K562 (cell line): ENCODE measurements around the gene FAM200A.
"Not testable (repeated sequence)": the region's sequence is repeated elsewhere in the genome, so short reads cannot be mapped to it uniquely, and the experiment has no call there.

Source experiments
- CTCF ChIP-seq, 3 experiments: IDR thresholded peaks in 2 of 3; conservative IDR thresholded peaks in 1 of 3; 2 replicates each; pipeline ENCODE4 v1.5.1; 2011 to 2012; ENCODE audit warnings: low read length in 3 of 3, mild to moderate bottlenecking in 3 of 3, control low read depth in 2 of 3, improper control_type of control experiment in 1 of 3, inconsistent platforms in 1 of 3, low read depth in 1 of 3, mixed read lengths in 1 of 3, moderate library complexity in 1 of 3; ENCODE audit not compliant: insufficient read depth in 2 of 3
- SMC3 ChIP-seq: conservative IDR thresholded peaks from 2 replicates; pipeline ENCODE4 v1.6.1; 2011; ENCODE audit warnings: low read depth, low read length, improper control_type of control experiment; ENCODE audit not compliant: insufficient read depth
- TAL1 ChIP-seq: fragments of 450-650 bp; IDR thresholded peaks from 2 replicates; pipeline ENCODE4 v1.6.1; 2016; ENCODE audit warnings: mild to moderate bottlenecking
- ZMIZ1 ChIP-seq, 2 experiments: fragments of 150-350 bp in 1 of 2; IDR thresholded peaks; 2 replicates each; pipeline ENCODE4 v1.6.1; 2012 to 2016; ENCODE audit warnings: low read depth in 2 of 2, low read length in 2 of 2, mild to moderate bottlenecking in 1 of 2, moderate library complexity in 1 of 2
- ZNF24 ChIP-seq: fragments of 450-650 bp; IDR thresholded peaks from 2 replicates; pipeline ENCODE4 v1.6.1; 2016

GRCh38 chr7:99545308-99545707 lies 6.6 kb downstream of the FAM200A start:
- TF ChIP-seq CTCF (IDR thresholded peaks at IDR 0.05 in 2 of 3, conservative IDR thresholded peaks at IDR 0.05 in 1 of 3; ENCODE audit: insufficient read depth in 2 of 3, low read depth in 1 of 3, low read length in 3 of 3); TAL1; ZMIZ1 (IDR thresholded peaks at IDR 0.05; ENCODE audit: low read depth in 2 of 2, low read length in 2 of 2); SMC3; ZNF24: not testable (repeated sequence)
